GM21529 (cell line): Measurements from ENCODE around the gene KHDC4.

Experiments
- ATAC-seq: cut with Tn5 transposase; IDR thresholded peaks from one replicate; pipeline ENCODE4 v1.9.1; 2021; ENCODE audit not compliant: unreplicated experiment

Gene KHDC4

GRCh38 chr1:155872527-155872926, 61.7 kb downstream of the KHDC4 start:
- ATAC-seq: no peak

DNA sequence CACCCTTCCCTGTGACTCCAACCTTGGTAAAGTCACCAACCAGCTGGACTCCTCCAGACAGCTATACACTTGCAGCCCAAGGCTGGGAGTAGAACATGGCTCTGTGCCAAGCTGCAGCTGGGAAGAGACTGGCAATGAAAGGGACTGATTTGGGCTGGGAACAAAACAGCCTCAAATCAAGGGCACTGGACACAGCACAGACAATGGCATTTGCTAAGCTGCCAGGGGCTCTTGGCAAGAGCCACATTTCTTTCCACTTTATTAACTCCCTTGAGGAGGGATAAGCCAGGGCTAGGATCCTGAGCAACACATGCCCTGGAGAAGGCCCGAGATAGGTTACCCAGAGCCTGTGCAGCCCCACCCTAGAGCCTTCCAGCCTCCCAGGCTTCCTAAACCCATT, 62.8 kb downstream of the KHDC4 start:
- no peak for ATAC-seq

GRCh38 chr1:155867766-155868165, 66.4 kb downstream of the KHDC4 start:
- ATAC-seq: no peak

GRCh38 chr1:155864393-155864792, 69.8 kb downstream of the KHDC4 start:
- ATAC-seq: no peak
